ENCODE measurements around the gene PLXNA4. TPM values are rescaled to one million over a fixed set of nuclear protein-coding genes. Genes with fewer than 3 reads are reported as not detected.

PLXNA4 gene
- total and polyA plus RNA-seq, 2 donors (not counting 1 experiment from before 2014, with no cell fraction given): not detected

DNA sequence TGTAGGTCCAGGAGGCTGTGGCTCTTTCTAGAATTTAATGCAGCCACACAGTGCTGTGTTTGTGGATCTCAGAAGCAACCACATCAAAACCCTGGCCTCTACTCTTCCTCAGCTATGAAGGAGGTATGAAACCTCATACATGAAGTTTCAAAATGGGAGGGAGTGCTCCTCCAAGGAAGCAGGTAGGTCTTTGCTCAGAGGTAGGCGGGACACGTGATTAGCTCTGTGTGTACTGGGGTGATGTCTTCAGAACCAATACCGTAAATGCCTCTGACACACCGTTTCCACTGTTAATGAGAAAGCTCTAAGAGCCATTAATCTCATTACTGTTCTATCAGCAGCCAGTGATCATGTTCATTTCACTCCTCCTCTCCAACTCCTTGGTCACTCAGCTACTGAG, 126.1 kb downstream of the PLXNA4 start:
- no CpG with 5 or more reads among the region's 4 CpGs for WGBS (ENCODE audit: insufficient coverage)
- no peak overlapping the region for H3K9ac ChIP-seq (ENCODE audit: low read length)
- no peak overlapping the region for H3K4me2 ChIP-seq (replicated peaks; ENCODE audit: low read depth, low read length, poor library complexity, severe bottlenecking)
- H3K4me3 ChIP-seq (ENCODE audit: control extremely low read depth in 1 of 5, extremely low read depth in 1 of 5, insufficient read depth in 1 of 5, low read depth in 2 of 5, low read length in 4 of 5): no peak overlapping the region
- intact Hi-C loops (cut with micrococcal nuclease): no loop called here
- CTCF ChIA-PET: no interaction called here
- no peak overlapping the region for H3K27ac Mint-ChIP-seq
- H4K20me1 ChIP-seq (ENCODE audit: control insufficient read depth, insufficient read depth, low read length, poor library complexity, severe bottlenecking): no peaks in the 10 kb centered on the region
- no peak overlapping the region for H2AFZ ChIP-seq (ENCODE audit: insufficient read depth, low read depth, low read length, poor library complexity, severe bottlenecking)
- no peak overlapping the region for H3K27ac ChIP-seq (ENCODE audit: low read length in 2 of 2)
- no peaks in the 10 kb centered on the region for H3K79me2 ChIP-seq (ENCODE audit: control insufficient read depth, insufficient read depth, low read length)
- H3K27me3 ChIP-seq (replicated peaks in 1 of 4; ENCODE audit: control extremely low read depth in 1 of 4, control insufficient read depth in 3 of 4, insufficient read depth in 4 of 4, low read length in 3 of 4): no peaks in the 10 kb centered on the region
- DNase-seq (no peak), ATAC-seq (ENCODE audit: low read depth) (no peak)
- no peaks in the 10 kb centered on the region for H3K4me1 ChIP-seq (ENCODE audit: control insufficient read depth in 2 of 2, insufficient read depth in 2 of 2, low read length in 2 of 2)
- H3K4me3 Mint-ChIP-seq: no peak overlapping the region
- peaks cover 7% of the 10 kb centered on the region for H3K27me3 Mint-ChIP-seq
- no peaks in the 10 kb centered on the region for H3K9me3 Mint-ChIP-seq (ENCODE audit: insufficient read depth)
- H3K9me3 ChIP-seq (ENCODE audit: control extremely low read depth in 1 of 3, control insufficient read depth in 2 of 3, insufficient read depth in 1 of 3, low read length in 2 of 3): no peaks in the 10 kb centered on the region
- TF ChIP-seq EZH2 (IDR thresholded peaks at IDR 0.05; ENCODE audit: borderline replicate concordance, insufficient read depth, low read depth, low read length, poor library complexity, severe bottlenecking): no peak
- TF ChIP-seq, protein P1, sequence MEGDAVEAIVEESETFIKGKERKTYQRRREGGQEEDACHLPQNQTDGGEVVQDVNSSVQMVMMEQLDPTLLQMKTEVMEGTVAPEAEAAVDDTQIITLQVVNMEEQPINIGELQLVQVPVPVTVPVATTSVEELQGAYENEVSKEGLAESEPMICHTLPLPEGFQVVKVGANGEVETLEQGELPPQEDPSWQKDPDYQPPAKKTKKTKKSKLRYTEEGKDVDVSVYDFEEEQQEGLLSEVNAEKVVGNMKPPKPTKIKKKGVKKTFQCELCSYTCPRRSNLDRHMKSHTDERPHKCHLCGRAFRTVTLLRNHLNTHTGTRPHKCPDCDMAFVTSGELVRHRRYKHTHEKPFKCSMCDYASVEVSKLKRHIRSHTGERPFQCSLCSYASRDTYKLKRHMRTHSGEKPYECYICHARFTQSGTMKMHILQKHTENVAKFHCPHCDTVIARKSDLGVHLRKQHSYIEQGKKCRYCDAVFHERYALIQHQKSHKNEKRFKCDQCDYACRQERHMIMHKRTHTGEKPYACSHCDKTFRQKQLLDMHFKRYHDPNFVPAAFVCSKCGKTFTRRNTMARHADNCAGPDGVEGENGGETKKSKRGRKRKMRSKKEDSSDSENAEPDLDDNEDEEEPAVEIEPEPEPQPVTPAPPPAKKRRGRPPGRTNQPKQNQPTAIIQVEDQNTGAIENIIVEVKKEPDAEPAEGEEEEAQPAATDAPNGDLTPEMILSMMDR (IDR thresholded peaks at IDR 0.05): no peak
- POLR2A ChIA-PET: no interaction called here
- no peaks in the 10 kb centered on the region for H3K4me1 Mint-ChIP-seq
- H3K36me3 ChIP-seq (replicated peaks in 1 of 2; ENCODE audit: control extremely low read depth in 1 of 2, control insufficient read depth in 1 of 2, extremely low read depth in 1 of 2, insufficient read depth in 2 of 2, low read length in 1 of 2): no peaks in the 10 kb centered on the region

GRCh38 chr7:132446666-132447278, 129.5 kb downstream of the PLXNA4 start:
- intact Hi-C loops (cut with micrococcal nuclease): no loop called here
- Mint-ChIP-seq H3K9me3 (ENCODE audit: insufficient read depth) (no peaks in the 10 kb centered on the region), H3K27ac (no peak overlapping the region), H3K4me1 (no peaks in the 10 kb centered on the region), H3K27me3 (peaks cover 3% of the 10 kb centered on the region), H3K4me3 (no peak overlapping the region)
- H3K9me3 ChIP-seq (ENCODE audit: control extremely low read depth in 1 of 3, control insufficient read depth in 2 of 3, insufficient read depth in 1 of 3, low read length in 2 of 3): no peaks in the 10 kb centered on the region
- H3K4me1 ChIP-seq (ENCODE audit: control insufficient read depth in 2 of 2, insufficient read depth in 2 of 2, low read length in 2 of 2): no peaks in the 10 kb centered on the region
- H3K79me2 ChIP-seq (ENCODE audit: control insufficient read depth, insufficient read depth, low read length): no peaks in the 10 kb centered on the region
- DNase-seq (no peak), ATAC-seq (ENCODE audit: low read depth) (no peak)
- H3K36me3 ChIP-seq (replicated peaks in 1 of 2; ENCODE audit: control extremely low read depth in 1 of 2, control insufficient read depth in 1 of 2, extremely low read depth in 1 of 2, insufficient read depth in 2 of 2, low read length in 1 of 2): no peaks in the 10 kb centered on the region
- H4K20me1 ChIP-seq (ENCODE audit: control insufficient read depth, insufficient read depth, low read length, poor library complexity, severe bottlenecking): no peaks in the 10 kb centered on the region
- H3K4me3 ChIP-seq (ENCODE audit: control extremely low read depth in 1 of 5, extremely low read depth in 1 of 5, insufficient read depth in 1 of 5, low read depth in 2 of 5, low read length in 4 of 5): no peak overlapping the region
- POLR2A ChIA-PET: no interaction called here
- H3K27ac ChIP-seq (ENCODE audit: low read length in 2 of 2): no peak overlapping the region
- CTCF ChIA-PET: interaction anchor here (1.4 kb wide), 1 partner anchor 19 kb away, joined by 3 read pairs; no protein-coding TSS in a partner anchor
- H3K4me2 ChIP-seq (replicated peaks; ENCODE audit: low read depth, low read length, poor library complexity, severe bottlenecking): no peak overlapping the region
- WGBS (ENCODE audit: insufficient coverage): 76% methylated on average over 4 of the region's 8 CpGs
- H3K27me3 ChIP-seq (replicated peaks in 1 of 4; ENCODE audit: control extremely low read depth in 1 of 4, control insufficient read depth in 3 of 4, insufficient read depth in 4 of 4, low read length in 3 of 4): no peaks in the 10 kb centered on the region
- H2AFZ ChIP-seq (ENCODE audit: insufficient read depth, low read depth, low read length, poor library complexity, severe bottlenecking): no peak overlapping the region
- no peak overlapping the region for H3K9ac ChIP-seq (ENCODE audit: low read length)
- TF ChIP-seq EZH2 (IDR thresholded peaks at IDR 0.05; ENCODE audit: borderline replicate concordance, insufficient read depth, low read depth, low read length, poor library complexity, severe bottlenecking): no peak
- TF ChIP-seq, protein P1 (IDR thresholded peaks at IDR 0.05): no peak

All from B cell (primary cell).